Coronary artery (tissue), 2 donors: ENCODE measurements around the gene GPR137.

Experiments
- DNase-seq: peaks from one replicate; pipeline ENCODE4 v3.0.0-alpha.2; 2017; ENCODE audit warnings: low spot score
- H3K27ac ChIP-seq, 2 donors: fragments of 200-600 bp; sonication (generic); one replicate each; pipeline ENCODE4 v1.5.1; 2016 to 2019
- H3K4me3 ChIP-seq: fragments of 200-600 bp; sonication (generic); 2 replicates; pipeline ENCODE4 v1.5.1; 2016; ENCODE audit warnings: mild to moderate bottlenecking, moderate library complexity
- CTCF ChIP-seq: fragments of 200-600 bp; sonication (generic); IDR thresholded peaks from one replicate; pipeline ENCODE4 v1.5.1; 2019; ENCODE audit warnings: antibody characterized with exemption

Gene GPR137

DNA sequence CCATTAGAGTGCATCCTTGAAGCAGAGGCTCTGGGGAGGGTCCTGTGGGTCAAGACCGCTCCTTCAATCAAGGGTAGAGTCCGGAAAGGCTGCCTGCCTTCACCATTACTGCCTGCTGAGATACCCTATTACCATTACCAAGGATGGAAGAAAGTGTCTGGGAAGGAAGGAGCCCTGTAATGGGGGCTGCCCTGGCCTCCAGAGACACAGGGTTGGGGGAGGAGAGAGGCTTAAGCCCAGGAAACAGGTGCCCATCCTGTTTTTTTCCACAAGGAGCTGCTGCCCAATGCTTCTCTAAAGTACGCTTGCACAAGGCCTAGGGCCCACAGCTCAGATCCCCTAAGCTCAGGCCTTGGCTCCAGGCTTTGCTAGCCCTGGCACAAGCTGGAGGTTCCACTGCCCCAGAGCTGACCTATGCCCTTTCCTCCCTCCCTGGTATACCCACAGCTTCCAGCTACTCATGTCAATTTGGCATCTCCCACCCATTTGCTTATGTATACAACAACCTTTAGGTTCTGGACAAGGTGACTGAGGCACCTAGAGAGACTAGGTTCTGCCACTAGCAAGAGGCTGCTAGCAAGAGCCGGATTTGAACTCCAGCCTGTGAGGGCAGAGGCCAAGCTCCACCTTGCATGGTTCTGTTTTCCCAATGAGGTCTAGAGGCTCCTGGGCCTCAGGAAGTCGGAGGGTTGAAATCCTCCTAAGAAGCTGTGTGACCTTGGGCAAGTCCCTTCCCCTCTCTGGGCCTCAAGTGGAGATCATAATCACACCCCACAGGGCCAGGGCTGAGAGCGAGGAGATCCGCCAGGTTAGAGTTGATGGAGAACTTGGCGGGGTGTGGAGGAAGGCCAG, 35.9 kb upstream of the GPR137 start:
- no peak overlapping the region for H3K4me3 ChIP-seq
- H3K27ac ChIP-seq: no peak overlapping the region
- DNase-seq: no peak
- no peak for TF ChIP-seq CTCF

GRCh38 chr11:64250415-64251015, 35.1 kb upstream of the GPR137 start:
- H3K27ac ChIP-seq: peak overlapping the region; percentile 28 to 80
- peak overlapping the region; percentile 83 for H3K4me3 ChIP-seq
- no peak for DNase-seq
- no peak for TF ChIP-seq CTCF

GRCh38 chr11:64251016-64251752, 34.5 kb upstream of the GPR137 start, which contains the start of gene PLCB3:
Gene PLCB3 (plus strand): TSS chr11:64251530. CDS start chr11:64251650, 120 bp downstream.
- peak; percentile 83 for TF ChIP-seq CTCF
- no peak for DNase-seq
- peak within 1 kb of the TSS; percentile 83 for H3K4me3 ChIP-seq
- peak within 1 kb of the TSS; percentile 67 to 80 for H3K27ac ChIP-seq

DNA sequence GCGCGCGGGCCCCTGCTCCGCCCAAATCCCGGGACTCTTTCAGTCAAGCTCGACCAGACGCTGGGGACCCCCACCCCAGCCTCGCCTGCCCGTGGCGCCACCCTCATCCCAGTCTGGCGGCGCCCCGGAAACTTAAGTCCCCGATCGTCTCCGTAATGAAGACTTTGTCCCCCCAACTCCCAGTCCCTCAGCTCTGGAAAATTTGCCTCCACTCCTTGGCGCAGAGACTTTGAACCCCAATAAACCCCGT, 34.0 kb upstream of the GPR137 start:
- TF ChIP-seq CTCF: no peak
- H3K27ac ChIP-seq: peak overlapping the region; percentile 67 to 80
- no peak for DNase-seq

GRCh38 chr11:64252003-64252872, 33.4 kb upstream of the GPR137 start:
- DNase-seq: no peak
- H3K4me3 ChIP-seq: peak overlapping the region; percentile 83
- TF ChIP-seq CTCF: no peak
- peak overlapping the region; percentile 67 to 80 for H3K27ac ChIP-seq

More for the DNA sequence above, 34.0 kb upstream of the GPR137 start:
- H3K4me3 ChIP-seq: peak overlapping the region; percentile 83

DNA sequence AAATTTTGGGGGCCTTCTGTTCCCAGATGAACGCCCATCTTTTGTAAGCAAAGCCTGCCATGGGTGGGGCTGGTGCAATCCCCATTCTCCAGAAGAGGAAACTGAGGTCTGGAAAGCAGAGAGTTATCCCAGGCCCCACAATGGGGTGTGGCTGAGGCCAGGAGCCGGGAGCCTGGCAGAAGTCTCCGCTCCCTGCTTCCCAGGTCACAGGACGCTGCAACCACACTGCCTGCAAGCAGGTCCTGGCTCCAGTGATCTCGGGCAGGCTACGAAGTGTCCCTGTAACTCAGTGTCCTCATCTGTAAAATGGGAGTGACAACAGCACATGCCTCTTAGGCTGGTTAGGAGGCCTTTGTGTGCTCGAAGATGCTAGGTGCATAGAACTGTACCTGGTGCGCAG, 32.6 kb upstream of the GPR137 start:
- Histone ChIP-seq H3K4me3 (peak overlapping the region; percentile 83), H3K27ac (peak overlapping the region; percentile 67 to 80)
- TF ChIP-seq CTCF: no peak
- no peak for DNase-seq
